SKM-1 treated with dmso at 0.1 percent for 144 hours (cell line): Measurements from ENCODE around the gene KIR2DL3.
"Not testable (repeated sequence)": the region's sequence is repeated elsewhere in the genome, so short reads cannot be mapped to it uniquely, and the experiment has no call there.

ENCODE experiments used
- DNase-seq: peaks from one replicate; lab custom pipeline; 2025; ENCODE audit not compliant: unreplicated experiment; lab: John Stamatoyannopoulos, UW

Gene KIR2DL3

GRCh38 chr19:54738306-54738705 lies at the start of gene KIR2DL3:
Gene KIR2DL3 (plus strand): TSS chr19:54738513. CDS start chr19:54738546, 33 bp downstream.
- DNase-seq, result not testable (repeated sequence)

- no peak for DNase-seq
These were observed 46.6 kb upstream of the KIR2DL3 start for GRCh38 chr19:54691582-54692297.

GRCh38 chr19:54692298-54692615 lies 46.1 kb upstream of the KIR2DL3 start:
- no peak for DNase-seq

- DNase-seq, result no peak
These were observed 43.7 kb upstream of the KIR2DL3 start for GRCh38 chr19:54694648-54695047.

- DNase-seq, result no peak
These were observed 42.2 kb upstream of the KIR2DL3 start for GRCh38 chr19:54696117-54696548.

GRCh38 chr19:54696766-54697165 lies 41.5 kb upstream of the KIR2DL3 start:
- no peak for DNase-seq

- DNase-seq, result not testable (repeated sequence)
These were observed 40.6 kb upstream of the KIR2DL3 start for GRCh38 chr19:54697716-54698115.

GRCh38 chr19:54704928-54705327 lies 33.4 kb upstream of the KIR2DL3 start:
- DNase-seq, result no peak

GRCh38 chr19:54707962-54708361 lies 30.4 kb upstream of the KIR2DL3 start:
- no peak for DNase-seq

GRCh38 chr19:54708781-54709180 lies 29.5 kb upstream of the KIR2DL3 start:
- DNase-seq, result peak; percentile 100

- DNase-seq, result no peak
These were observed 28.9 kb upstream of the KIR2DL3 start for GRCh38 chr19:54709212-54709948.

GRCh38 chr19:54709956-54710355 lies 28.4 kb upstream of the KIR2DL3 start:
- not testable (repeated sequence) for DNase-seq

GRCh38 chr19:54724142-54724541 lies 14.2 kb upstream of the KIR2DL3 start, which contains the start of gene KIR3DL3:
Gene KIR3DL3 (plus strand): TSS chr19:54724442. CDS start chr19:54724497, 55 bp downstream.
- no peak for DNase-seq

GRCh38 chr19:54724644-54725043 lies 13.7 kb upstream of the KIR2DL3 start:
- DNase-seq, result no peak

GRCh38 chr19:54725321-54725720 lies 13.0 kb upstream of the KIR2DL3 start:
- DNase-seq, result no peak

- no peak for DNase-seq
These were observed 10.8 kb upstream of the KIR2DL3 start for GRCh38 chr19:54727562-54727961.

GRCh38 chr19:54728167-54728566 lies 10.1 kb upstream of the KIR2DL3 start:
- DNase-seq, result no peak

GRCh38 chr19:54729416-54730188 lies 8.7 kb upstream of the KIR2DL3 start:
- DNase-seq, result no peak

- no peak for DNase-seq
These were observed 7.1 kb upstream of the KIR2DL3 start for GRCh38 chr19:54731191-54731590.

- no peak for DNase-seq
These were observed 402 bp downstream of the KIR2DL3 start for GRCh38 chr19:54738715-54739114.
